HepG2 (cell line): ENCODE results near the gene NCBP1. TPM values are rescaled to one million over a fixed set of nuclear protein-coding genes. Genes with fewer than 3 reads are reported as not detected.

Experiments used
- ATAC-seq: fragments of 200-7000 bp; cut with Tn5 transposase; 3 replicates; pipeline ENCODE4 v1.9.1; 2020; ENCODE audit warnings: mild to moderate bottlenecking, moderate library complexity
- BruUV-seq: library from RNA; stranded (reverse); fragments of 400-500 nt; replicated peaks from 2 replicates; lab custom pipeline; 2021; lab: Mats Ljungman, UMichigan
- CTCF ChIA-PET: fragments of 300-600 bp; formaldehyde crosslinking; extraction: SDS; loops from one replicate; lab custom pipeline; 2021; ENCODE audit warnings: low total read pairs, inconsistent platforms, low intra/inter-chr PET ratio; lab: Yijun Ruan, JAX
- POLR2A ChIA-PET: fragments of 350-600 bp; sonication (Branson Sonifier 250); formaldehyde crosslinking; loops from one replicate; lab custom pipeline; 2020; ENCODE audit warnings: antibody characterized with exemption, inconsistent platforms; lab: Yijun Ruan, JAX
- DNase-seq: peaks from one replicate; pipeline ENCODE4 v3.0.0-alpha.2; 2015; ENCODE audit warnings: low spot score
- FAIRE-seq: peaks from 3 replicates; lab custom pipeline; 2011; peaks lifted over from hg19 to GRCh38; lab: Jason Lieb, UNC
- H2AFZ ChIP-seq: one replicate; pipeline ENCODE4 v1.6.1; 2011; ENCODE audit warnings: low read length, inconsistent platforms
- H3K27ac ChIP-seq: fragments of 300-600 bp; 3 replicates; pipeline ENCODE4 v1.8.0; 2011; ENCODE audit warnings: mixed run types, mild to moderate bottlenecking, mixed read lengths, low read length, inconsistent platforms; ENCODE audit not compliant: insufficient read depth; ENCODE audit errors: extremely low read length
- H3K27me3 ChIP-seq, 2 experiments: fragments of 200-600 bp in 1 of 2; 2 replicates in 1 of 2; 3 replicates in 1 of 2; pipeline versions ENCODE4 v1.6.0 to v1.8.0; 2011; ENCODE audit warnings: low read length in 2 of 2, mild to moderate bottlenecking in 2 of 2, moderate library complexity in 2 of 2, inconsistent platforms in 1 of 2; ENCODE audit not compliant: insufficient read depth in 2 of 2, control insufficient read depth in 1 of 2
- H3K36me3 ChIP-seq, 2 experiments: fragments of 200-600 bp in 1 of 2; replicated peaks in 1 of 2; 2 replicates in 1 of 2; 3 replicates in 1 of 2; pipeline versions ENCODE4 v1.5.1 to v1.8.0; 2011; ENCODE audit warnings: low read length in 2 of 2, inconsistent platforms in 1 of 2; ENCODE audit not compliant: insufficient read depth in 2 of 2, control insufficient read depth in 1 of 2
- H3K4me1 ChIP-seq: 2 replicates; pipeline ENCODE4 v1.5.1; 2012; ENCODE audit warnings: low read length, inconsistent platforms; ENCODE audit not compliant: insufficient read depth
- H3K4me2 ChIP-seq: 2 replicates; pipeline ENCODE4 v1.6.0; 2011; ENCODE audit warnings: low read depth, low read length, inconsistent platforms
- H3K4me3 ChIP-seq, 3 experiments: fragments of 200-600 bp in 1 of 3; sonication (generic), shearing (Covaris generic) in 1 of 3; replicated peaks in 1 of 3; 2 replicates each; pipeline ENCODE4 v1.5.1; 2011 to 2016; ENCODE audit warnings: low read length in 3 of 3, inconsistent platforms in 2 of 3, low read depth in 2 of 3, mild to moderate bottlenecking in 2 of 3, control low read depth in 1 of 3, mixed read lengths in 1 of 3; ENCODE audit not compliant: insufficient read depth in 1 of 3
- H3K79me2 ChIP-seq: one replicate; pipeline ENCODE4 v1.6.1; 2011; ENCODE audit warnings: low read length, inconsistent platforms; ENCODE audit not compliant: insufficient read depth
- H3K9ac ChIP-seq: 2 replicates; pipeline ENCODE4 v1.6.0; 2011; ENCODE audit warnings: mild to moderate bottlenecking, low read depth, low read length, inconsistent platforms; ENCODE audit not compliant: insufficient read depth
- H3K9me3 ChIP-seq: 2 replicates; pipeline ENCODE4 v1.5.1; 2012; ENCODE audit warnings: mild to moderate bottlenecking, low read length
- H4K20me1 ChIP-seq: 2 replicates; pipeline ENCODE4 v1.6.0; 2011; ENCODE audit warnings: inconsistent platforms, mild to moderate bottlenecking, low read length, moderate library complexity; ENCODE audit not compliant: insufficient read depth
- KLF15 ChIP-seq: sonication (generic); formaldehyde crosslinking; IDR thresholded peaks from 2 replicates; pipeline ENCODE4 v1.8.1; 2023; ENCODE audit warnings: borderline replicate concordance, mild to moderate bottlenecking, inconsistent platforms, missing genetic modification reagents, mixed read lengths
- MIER2 ChIP-seq: IDR thresholded peaks from 2 replicates; pipeline ENCODE4 v1.6.1; 2016; ENCODE audit warnings: missing biosample characterization, missing genetic modification reagents
- MYC ChIP-seq: sonication (generic); formaldehyde crosslinking; IDR thresholded peaks from 2 replicates; pipeline ENCODE4 v1.9.0; 2021; ENCODE audit warnings: missing genetic modification reagents, borderline replicate concordance
- PAWR ChIP-seq: sonication (generic); formaldehyde crosslinking; IDR thresholded peaks from 2 replicates; pipeline ENCODE4 v1.4.0; 2020; ENCODE audit warnings: missing genetic modification reagents, mild to moderate bottlenecking, borderline replicate concordance
- PITX1 ChIP-seq: sonication (generic); formaldehyde crosslinking; IDR thresholded peaks from 2 replicates; pipeline ENCODE4 v1.5.1; 2020; ENCODE audit warnings: mild to moderate bottlenecking, missing genetic modification reagents
- RORA ChIP-seq: sonication (generic); formaldehyde crosslinking; IDR thresholded peaks from 2 replicates; pipeline ENCODE4 v1.5.0; 2020; ENCODE audit warnings: mild to moderate bottlenecking, missing genetic modification reagents, moderate library complexity
- TBL1XR1 ChIP-seq: fragments of 150-350 bp; IDR thresholded peaks from 2 replicates; pipeline ENCODE4 v1.6.1; 2014; ENCODE audit warnings: borderline replicate concordance, low read length; ENCODE audit not compliant: partially characterized antibody
- ZNF335 ChIP-seq: sonication (generic); formaldehyde crosslinking; IDR thresholded peaks from 2 replicates; pipeline ENCODE4 v1.4.0; 2020; ENCODE audit warnings: missing genetic modification reagents
- ZNF562 ChIP-seq: sonication (generic); formaldehyde crosslinking; IDR thresholded peaks from 2 replicates; pipeline ENCODE4 v1.8.0; 2022; ENCODE audit warnings: missing genetic modification reagents, borderline replicate concordance
- ZNF629 ChIP-seq: sonication (generic); formaldehyde crosslinking; conservative IDR thresholded peaks from 2 replicates; pipeline ENCODE4 v1.5.0; 2020; ENCODE audit warnings: missing genetic modification reagents
- ZNF720 ChIP-seq: sonication (generic); formaldehyde crosslinking; IDR thresholded peaks from 2 replicates; pipeline ENCODE4 v1.4.0; 2020; ENCODE audit warnings: missing genetic modification reagents
- ZNF768 ChIP-seq: sonication (generic); formaldehyde crosslinking; IDR thresholded peaks from 2 replicates; pipeline ENCODE4 v1.4.0; 2020; ENCODE audit warnings: missing genetic modification reagents
- WGBS: methylation state at CpG from one replicate; pipeline ENCODE4 v1.1.6; 2017; ENCODE audit warnings: low lambda C conversion rate; 5-methylcytosine and 5-hydroxymethylcytosine counted together
- in situ Hi-C: cut with HindIII; loops from 2 replicates; pipeline ENCODE4 v1.10.0; 2017; ENCODE audit warnings: low pct_unique_long_range_greater_than_20kb; ENCODE audit not compliant: extremely low pct_ligation_motif_present
- intact Hi-C: fragments of 100-400 bp; cut with micrococcal nuclease; formaldehyde crosslinking; loops from one replicate; pipeline ENCODE4 v1.10.0; 2022; ENCODE audit not compliant: unreplicated experiment
- polyA plus RNA-seq, 8 experiments: library from polyadenylated mRNA; depleted of rRNA in 3 of 8; stranded (reverse) in 7 of 8; unstranded in 1 of 8; fragments of >200 nt; fragmentation: Illumina TruSeq in 4 of 8; extraction: Trizol in 4 of 8; gene quantifications; 2 replicates each; pipeline versions ENCODE4 v1.2.1 to v1.2.3, GENCODE V29; 2011 to 2016; ENCODE audit warnings: low read depth in 4 of 8, missing spikeins in 1 of 8, mixed read lengths in 1 of 8; ENCODE audit not compliant: insufficient read depth in 1 of 8
- total RNA-seq, 5 experiments: library from RNA; depleted of rRNA; stranded (reverse); fragments of >200 nt; fragmentation: Illumina TruSeq; extraction: Trizol; gene quantifications; 2 replicates each; pipeline ENCODE4 v1.2.3, GENCODE V29; 2016; ENCODE audit warnings: low read depth in 1 of 5
- TF ChIP-seq, protein P1 (sequence below): sonication (generic); formaldehyde crosslinking; IDR thresholded peaks from 2 replicates; pipeline ENCODE4 v1.8.1; 2023; ENCODE audit warnings: mild to moderate bottlenecking, moderate library complexity, missing genetic modification reagents
- TF ChIP-seq, protein P2 (sequence below): sonication (generic); formaldehyde crosslinking; conservative IDR thresholded peaks from 2 replicates; pipeline ENCODE4 v1.4.0; 2020; ENCODE audit warnings: missing genetic modification reagents
- TF ChIP-seq, protein P3 (sequence below): sonication (generic); formaldehyde crosslinking; IDR thresholded peaks from 2 replicates; pipeline ENCODE4 v1.8.0; 2022; ENCODE audit warnings: mild to moderate bottlenecking, missing genetic modification reagents
- TF ChIP-seq, protein P4 (sequence below): sonication (generic); formaldehyde crosslinking; IDR thresholded peaks from 2 replicates; pipeline ENCODE4 v1.4.0; 2020; ENCODE audit warnings: mild to moderate bottlenecking, missing genetic modification reagents

NCBP1 gene
- total and polyA plus RNA-seq, 2 of the 13 experiments (the other 11 are each of a cell fraction or from before 2014, with no cell fraction given): 13.3 to 40.2 TPM

- Histone ChIP-seq H3K9ac (no peak overlapping the region), H3K27me3 (no peaks in the 10 kb centered on the region), H3K27ac (no peak overlapping the region), H3K4me3 (no peak overlapping the region), H3K79me2 (no peaks in the 10 kb centered on the region), H4K20me1 (no peaks in the 10 kb centered on the region), H2AFZ (no peak overlapping the region), H3K36me3 (peaks cover 21 to 81% of the 10 kb centered on the region in 2 experiments), H3K4me1 (peaks cover 8% of the 10 kb centered on the region), H3K4me2 (no peak overlapping the region), H3K9me3 (no peaks in the 10 kb centered on the region)
- DNase-seq (no peak), ATAC-seq (no peak), FAIRE-seq (no peak)
- POLR2A ChIA-PET: no interaction called here
- intact Hi-C loops: no loop called here
- no TSS peak for BruUV-seq
- CTCF ChIA-PET: no interaction called here
- WGBS: 93% methylated on average over 3 of the region's 3 CpGs
- in situ Hi-C loops: no loop called here
- TF ChIP-seq, protein P1, sequence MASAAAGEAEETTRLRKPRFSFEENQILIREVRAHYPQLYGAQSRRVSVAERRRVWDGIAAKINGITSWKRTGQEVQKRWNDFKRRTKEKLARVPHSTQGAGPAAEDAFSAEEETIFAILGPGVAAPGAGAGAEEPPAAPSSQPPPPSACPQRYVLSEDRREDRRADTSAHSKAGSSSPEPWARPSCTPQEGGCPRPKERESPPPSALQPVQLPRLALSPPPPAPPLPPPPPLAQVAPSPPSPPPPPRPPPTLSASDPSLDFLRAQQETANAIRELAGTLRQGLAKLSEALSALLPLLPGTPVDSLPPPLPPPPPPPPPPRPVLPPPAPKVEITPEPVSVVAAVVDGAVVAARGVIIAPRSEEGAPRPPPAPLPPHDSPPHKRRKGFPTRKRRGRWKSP (CRISPR knock-in tag): no peak
- TF ChIP-seq MYC (CRISPR knock-in tag) (no peak), ZNF768 (CRISPR knock-in tag) (no peak), PITX1 (CRISPR knock-in tag) (no peak), ZNF629 (CRISPR knock-in tag) (no peak), ZNF335 (no peak), ZNF720 (CRISPR knock-in tag) (no peak), MIER2 (CRISPR knock-in tag) (no peak), KLF15 (CRISPR knock-in tag) (no peak), PAWR (CRISPR knock-in tag) (no peak), TBL1XR1 (no peak), RORA (no peak), ZNF562 (CRISPR knock-in tag) (no peak)
- TF ChIP-seq, protein P2, sequence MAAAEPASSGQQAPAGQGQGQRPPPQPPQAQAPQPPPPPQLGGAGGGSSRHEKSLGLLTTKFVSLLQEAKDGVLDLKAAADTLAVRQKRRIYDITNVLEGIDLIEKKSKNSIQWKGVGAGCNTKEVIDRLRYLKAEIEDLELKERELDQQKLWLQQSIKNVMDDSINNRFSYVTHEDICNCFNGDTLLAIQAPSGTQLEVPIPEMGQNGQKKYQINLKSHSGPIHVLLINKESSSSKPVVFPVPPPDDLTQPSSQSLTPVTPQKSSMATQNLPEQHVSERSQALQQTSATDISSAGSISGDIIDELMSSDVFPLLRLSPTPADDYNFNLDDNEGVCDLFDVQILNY (CRISPR knock-in tag): no peak
- TF ChIP-seq, protein P3, sequence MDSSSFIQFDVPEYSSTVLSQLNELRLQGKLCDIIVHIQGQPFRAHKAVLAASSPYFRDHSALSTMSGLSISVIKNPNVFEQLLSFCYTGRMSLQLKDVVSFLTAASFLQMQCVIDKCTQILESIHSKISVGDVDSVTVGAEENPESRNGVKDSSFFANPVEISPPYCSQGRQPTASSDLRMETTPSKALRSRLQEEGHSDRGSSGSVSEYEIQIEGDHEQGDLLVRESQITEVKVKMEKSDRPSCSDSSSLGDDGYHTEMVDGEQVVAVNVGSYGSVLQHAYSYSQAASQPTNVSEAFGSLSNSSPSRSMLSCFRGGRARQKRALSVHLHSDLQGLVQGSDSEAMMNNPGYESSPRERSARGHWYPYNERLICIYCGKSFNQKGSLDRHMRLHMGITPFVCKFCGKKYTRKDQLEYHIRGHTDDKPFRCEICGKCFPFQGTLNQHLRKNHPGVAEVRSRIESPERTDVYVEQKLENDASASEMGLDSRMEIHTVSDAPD (CRISPR knock-in tag): no peak
- TF ChIP-seq, protein P4, sequence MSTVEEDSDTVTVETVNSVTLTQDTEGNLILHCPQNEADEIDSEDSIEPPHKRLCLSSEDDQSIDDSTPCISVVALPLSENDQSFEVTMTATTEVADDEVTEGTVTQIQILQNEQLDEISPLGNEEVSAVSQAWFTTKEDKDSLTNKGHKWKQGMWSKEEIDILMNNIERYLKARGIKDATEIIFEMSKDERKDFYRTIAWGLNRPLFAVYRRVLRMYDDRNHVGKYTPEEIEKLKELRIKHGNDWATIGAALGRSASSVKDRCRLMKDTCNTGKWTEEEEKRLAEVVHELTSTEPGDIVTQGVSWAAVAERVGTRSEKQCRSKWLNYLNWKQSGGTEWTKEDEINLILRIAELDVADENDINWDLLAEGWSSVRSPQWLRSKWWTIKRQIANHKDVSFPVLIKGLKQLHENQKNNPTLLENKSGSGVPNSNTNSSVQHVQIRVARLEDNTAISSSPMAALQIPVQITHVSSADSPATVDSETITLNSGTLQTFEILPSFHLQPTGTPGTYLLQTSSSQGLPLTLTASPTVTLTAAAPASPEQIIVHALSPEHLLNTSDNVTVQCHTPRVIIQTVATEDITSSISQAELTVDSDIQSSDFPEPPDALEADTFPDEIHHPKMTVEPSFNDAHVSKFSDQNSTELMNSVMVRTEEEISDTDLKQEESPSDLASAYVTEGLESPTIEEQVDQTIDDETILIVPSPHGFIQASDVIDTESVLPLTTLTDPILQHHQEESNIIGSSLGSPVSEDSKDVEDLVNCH (CRISPR knock-in tag): no peak
Observed at GRCh38 chr9:97672403-97672802, 38.8 kb downstream of the NCBP1 start.
